Measurements from ENCODE around the gene KRT10. TPM values are rescaled to one million over a fixed set of nuclear protein-coding genes. Genes with fewer than 3 reads are reported as not detected.

Gene KRT10
- total and polyA plus RNA-seq, 4 donors, result 1.6 to 52.5 (median 7.1) TPM

- H3K27ac ChIP-seq (ENCODE audit: low read depth in 1 of 2, low read length in 2 of 2), result no peak overlapping the region
- peaks cover 0 to 11% (median 0%) of the 10 kb centered on the region in 4 donors for H3K36me3 ChIP-seq (ENCODE audit: control insufficient read depth in 4 of 4, insufficient read depth in 3 of 4, low read depth in 1 of 4, low read length in 3 of 4)
- no peaks in the 10 kb centered on the region for H3K4me1 ChIP-seq (ENCODE audit: control insufficient read depth in 4 of 4, insufficient read depth in 4 of 4, low read length in 3 of 4)
- H3K9me3 ChIP-seq (ENCODE audit: control insufficient read depth in 4 of 4, low read length in 3 of 4), result no peaks in the 10 kb centered on the region
- 97% methylated on average over 4 of the region's 4 CpGs for WGBS
- DNase-seq (ENCODE audit: low spot score), result no peak
- H3K27me3 ChIP-seq (ENCODE audit: control insufficient read depth in 4 of 4, insufficient read depth in 4 of 4, low read length in 3 of 4), result no peaks in the 10 kb centered on the region
- H3K4me3 ChIP-seq (ENCODE audit: low read depth in 1 of 3, low read length in 3 of 3), result no peak overlapping the region
- TF ChIP-seq TAF1 (conservative IDR thresholded peaks at IDR 0.05) (no peak), GABPA (IDR thresholded peaks at IDR 0.05 in 1 of 2, conservative IDR thresholded peaks at IDR 0.05 in 1 of 2) (no peak), RAD21 (IDR thresholded peaks at IDR 0.05) (no peak)
- no peak overlapping the region for H3K9ac ChIP-seq (ENCODE audit: low read depth in 1 of 2, low read length in 2 of 2)
Observed at GRCh38 chr17:40836020-40836419, 13.6 kb upstream of the KRT10 start.

GRCh38 chr17:40833882-40834281, 11.5 kb upstream of the KRT10 start:
- Histone ChIP-seq H3K4me1 (ENCODE audit: control insufficient read depth in 4 of 4, insufficient read depth in 4 of 4, low read length in 3 of 4) (no peaks in the 10 kb centered on the region), H3K9me3 (ENCODE audit: control insufficient read depth in 4 of 4, low read length in 3 of 4) (no peaks in the 10 kb centered on the region), H3K27ac (ENCODE audit: low read depth in 1 of 2, low read length in 2 of 2) (no peak overlapping the region), H3K4me3 (ENCODE audit: low read depth in 1 of 3, low read length in 3 of 3) (no peak overlapping the region), H3K9ac (ENCODE audit: low read depth in 1 of 2, low read length in 2 of 2) (no peak overlapping the region), H3K27me3 (ENCODE audit: control insufficient read depth in 4 of 4, insufficient read depth in 4 of 4, low read length in 3 of 4) (no peaks in the 10 kb centered on the region), H3K36me3 (ENCODE audit: control insufficient read depth in 4 of 4, insufficient read depth in 3 of 4, low read depth in 1 of 4, low read length in 3 of 4) (peaks cover 0 to 11% (median 0%) of the 10 kb centered on the region in 4 donors)
- TF ChIP-seq JUND (IDR thresholded peaks at IDR 0.05), result no peak
- TF ChIP-seq SP1 (IDR thresholded peaks at IDR 0.05), result no peak
- no peak for TF ChIP-seq TAF1 (conservative IDR thresholded peaks at IDR 0.05)
- TF ChIP-seq ATF3 (IDR thresholded peaks at IDR 0.05), result no peak
- no peak for TF ChIP-seq MAX (IDR thresholded peaks at IDR 0.05)
- TF ChIP-seq HNF4A (conservative IDR thresholded peaks at IDR 0.05), result no peak
- TF ChIP-seq REST (IDR thresholded peaks at IDR 0.05), result no peak
- no peak for TF ChIP-seq NR2F2 (IDR thresholded peaks at IDR 0.05)
- no peak for TF ChIP-seq FOXA1 (IDR thresholded peaks at IDR 0.05)
- no peak for TF ChIP-seq FOXA2 (IDR thresholded peaks at IDR 0.05)
- TF ChIP-seq YY1 (IDR thresholded peaks at IDR 0.05), result no peak
- TF ChIP-seq CTCF (IDR thresholded peaks at IDR 0.05; ENCODE audit: low read depth, low read length, missing input control), result no peak
- TF ChIP-seq RXRA (IDR thresholded peaks at IDR 0.05), result no peak
- DNase-seq (ENCODE audit: low spot score), result no peak
